GM21619 (cell line): ENCODE results near the gene GET4.

Experiments used
- ATAC-seq: cut with Tn5 transposase; IDR thresholded peaks from one replicate; pipeline ENCODE4 v1.9.1; 2021; ENCODE audit not compliant: unreplicated experiment

GET4 gene

DNA sequence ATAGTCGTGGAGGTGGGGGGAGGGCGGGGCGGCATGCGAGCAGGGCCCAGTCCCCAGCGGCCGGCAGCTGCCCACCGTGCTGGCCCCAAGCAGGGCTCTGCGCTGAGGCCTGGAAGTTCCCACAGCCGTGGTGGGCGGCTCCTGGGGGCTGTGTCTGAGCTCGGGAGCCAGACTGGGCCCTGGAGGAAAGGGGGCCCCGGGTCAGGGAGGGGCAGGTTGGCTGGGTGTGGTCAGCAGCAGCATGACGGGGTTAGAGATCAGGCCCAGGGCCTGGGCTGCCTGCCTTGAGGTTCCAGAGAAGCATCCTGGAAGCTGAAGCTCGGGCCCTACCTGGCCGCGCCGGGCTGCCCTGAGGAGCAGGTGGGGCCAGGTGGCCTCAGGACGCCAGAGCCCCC is 22.1 kb downstream of the GET4 start:
- no peak for ATAC-seq

DNA sequence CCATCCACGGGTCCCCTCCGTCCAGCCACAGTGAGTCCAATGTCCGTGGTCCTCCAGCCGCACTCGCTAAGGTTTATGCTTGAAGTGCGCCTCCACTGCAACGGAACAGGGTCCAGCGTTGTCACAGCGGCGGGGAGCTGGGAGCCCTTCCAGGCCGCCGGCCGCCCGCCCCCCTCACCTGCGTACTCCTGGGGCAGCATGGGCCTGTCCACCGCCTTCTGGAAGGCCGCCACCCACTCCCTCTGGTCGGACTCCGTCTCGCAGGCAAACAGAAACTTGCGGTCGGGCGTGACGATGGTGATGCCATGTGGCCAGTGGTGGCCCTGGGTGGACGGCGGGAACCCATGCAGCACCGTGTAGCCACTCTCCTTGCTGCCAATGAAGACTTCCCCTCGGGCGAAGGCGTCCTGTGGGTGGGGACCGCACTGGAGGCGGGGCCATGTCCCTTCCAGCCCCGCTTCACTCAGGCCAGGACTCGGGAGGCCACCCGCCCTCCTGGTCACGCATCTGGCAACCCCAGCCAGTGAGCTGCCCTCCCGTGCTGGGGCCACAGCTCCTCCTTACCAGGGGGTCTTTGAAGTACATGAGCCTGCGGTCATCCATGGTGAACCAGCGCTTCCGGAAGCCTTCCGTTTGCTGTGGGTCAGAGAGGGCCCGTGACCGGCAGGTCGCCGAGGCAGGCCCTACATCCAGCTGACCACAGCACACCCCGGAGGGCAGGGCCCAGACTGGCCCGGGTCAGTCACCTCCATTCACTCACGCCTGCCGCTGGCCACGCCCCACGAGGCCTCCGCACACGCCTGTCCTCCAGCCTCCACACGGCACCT is 22.7 kb downstream of the GET4 start:
- no peak for ATAC-seq

GRCh38 chr7:899806-900205 is 23.5 kb downstream of the GET4 start:
- no peak for ATAC-seq

- ATAC-seq, result no peak
Observed at GRCh38 chr7:900331-901040, 24.1 kb downstream of the GET4 start.

- no peak for ATAC-seq
Observed at GRCh38 chr7:901041-901387, 24.7 kb downstream of the GET4 start.

DNA sequence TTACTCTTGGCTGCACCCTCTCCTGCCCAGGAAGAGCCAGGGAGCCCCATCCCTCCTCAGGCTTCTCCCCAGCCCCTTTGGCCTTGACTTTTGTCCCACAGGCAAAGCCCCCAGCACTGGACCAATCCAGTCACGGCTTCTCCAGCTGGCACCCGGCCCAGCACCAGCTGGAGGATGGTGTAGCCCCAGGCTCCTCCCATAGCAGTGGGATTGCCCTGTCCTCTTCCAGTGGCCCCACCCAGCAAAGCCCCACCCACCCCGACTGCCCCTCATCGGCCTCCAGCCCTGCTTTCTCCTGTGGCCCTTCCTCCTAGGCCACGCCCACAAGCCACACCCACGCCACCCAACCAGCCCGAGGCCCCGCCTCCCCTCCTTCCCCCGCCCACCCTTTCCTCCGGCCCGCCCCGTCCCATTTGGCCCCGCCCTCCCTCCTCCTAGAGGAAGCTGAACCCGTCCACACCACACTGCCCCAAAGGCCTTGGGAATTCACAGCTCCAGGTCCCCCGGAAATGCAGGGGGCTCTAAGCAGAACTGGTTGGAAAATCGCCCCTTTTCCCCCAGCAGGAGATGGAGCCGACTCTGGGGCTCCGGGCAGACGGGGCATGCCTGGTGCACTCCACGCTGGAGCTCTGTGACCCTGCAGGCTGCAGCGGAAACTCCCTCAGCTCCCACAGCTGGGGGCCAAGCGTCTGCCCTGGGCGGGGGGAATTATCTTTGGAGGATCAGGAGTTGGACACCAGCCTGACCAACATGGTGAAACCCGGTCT is 25.2 kb downstream of the GET4 start:
- ATAC-seq, result no peak

GRCh38 chr7:902996-903395 is 26.6 kb downstream of the GET4 start:
- ATAC-seq, result no peak

DNA sequence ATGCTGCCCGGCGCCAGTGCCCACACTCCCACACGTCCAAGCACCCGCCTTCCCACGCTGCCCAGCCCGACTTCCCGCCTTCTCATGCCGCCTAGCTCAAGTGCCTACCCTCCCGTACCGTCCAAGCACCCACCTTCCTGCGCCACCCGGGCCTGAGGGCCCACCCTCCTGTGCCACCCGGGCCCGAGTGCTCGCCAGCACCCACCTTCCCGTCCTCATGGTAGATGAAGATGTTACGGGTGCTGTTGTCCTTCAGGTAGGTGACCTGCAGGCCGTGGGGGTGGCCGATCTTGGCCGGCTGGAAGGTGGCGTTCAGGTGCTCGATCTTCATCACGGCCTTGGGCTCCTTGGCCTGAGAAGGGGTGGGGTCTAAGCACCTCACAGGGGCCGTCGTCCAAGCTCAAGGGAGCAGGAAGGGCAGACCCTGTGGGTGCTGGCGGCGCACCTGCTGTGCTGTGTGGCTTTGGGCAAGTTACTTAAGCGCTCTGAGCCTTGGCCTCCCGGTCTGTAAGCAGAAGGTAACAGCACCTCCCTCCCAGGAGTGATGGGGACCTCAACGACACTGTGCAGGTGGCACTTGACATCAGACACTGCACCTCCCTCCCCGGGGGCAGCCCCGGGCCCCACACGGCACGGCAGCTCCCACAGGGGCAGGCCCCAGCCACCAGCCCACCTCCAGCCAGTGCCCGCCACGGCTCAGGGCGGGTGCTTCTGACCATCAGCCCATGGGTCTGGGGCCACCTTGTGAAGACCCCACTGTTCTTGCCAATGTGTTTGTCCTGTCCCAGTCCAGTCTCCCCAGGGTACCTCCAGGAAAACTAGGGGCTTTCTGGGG is 27.8 kb downstream of the GET4 start:
- no peak for ATAC-seq

- no peak for ATAC-seq
Observed at GRCh38 chr7:904847-905246, 28.5 kb downstream of the GET4 start.

GRCh38 chr7:906776-907157 is 30.4 kb downstream of the GET4 start:
- no peak for ATAC-seq

DNA sequence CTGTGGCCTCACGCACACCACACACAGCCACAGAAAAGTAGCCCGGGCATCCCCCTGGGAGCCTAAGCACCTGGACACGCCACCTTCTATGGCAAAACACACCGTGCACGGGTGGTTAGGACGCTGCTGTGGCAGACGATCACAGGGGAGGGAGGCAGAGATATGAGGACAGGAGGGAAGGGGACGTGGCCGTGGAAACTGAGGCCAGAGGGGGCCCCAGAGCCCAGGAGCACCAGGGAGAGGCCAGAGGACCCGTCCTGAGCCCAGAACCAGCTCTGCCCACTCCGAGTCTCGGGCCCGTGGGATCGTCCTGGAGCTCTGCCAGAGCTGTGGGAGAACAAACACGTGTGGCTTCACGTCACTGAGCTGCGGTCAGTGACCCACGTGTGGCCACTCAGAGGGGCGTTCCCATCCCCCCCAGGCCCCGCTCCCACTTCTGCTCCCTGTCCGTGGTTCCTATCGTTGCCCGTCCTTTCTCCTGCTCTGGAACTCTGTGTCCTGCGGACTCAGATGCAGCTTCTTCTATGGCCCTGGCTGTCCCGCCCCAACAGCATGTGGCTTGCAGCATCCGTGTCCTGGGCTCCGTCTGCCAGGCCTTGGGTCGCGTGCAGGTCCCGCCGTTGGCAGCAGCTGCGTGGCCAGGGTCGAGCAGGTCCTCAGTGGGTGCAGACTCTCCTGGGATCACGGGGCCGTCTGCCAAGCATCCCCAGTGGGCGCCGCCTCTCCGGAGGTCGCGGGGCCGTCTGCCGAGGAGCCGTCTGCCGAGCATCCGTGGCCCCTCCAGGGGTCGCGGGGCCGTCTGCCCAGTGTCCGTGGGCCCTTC is 31.0 kb downstream of the GET4 start:
- ATAC-seq, result no peak

DNA sequence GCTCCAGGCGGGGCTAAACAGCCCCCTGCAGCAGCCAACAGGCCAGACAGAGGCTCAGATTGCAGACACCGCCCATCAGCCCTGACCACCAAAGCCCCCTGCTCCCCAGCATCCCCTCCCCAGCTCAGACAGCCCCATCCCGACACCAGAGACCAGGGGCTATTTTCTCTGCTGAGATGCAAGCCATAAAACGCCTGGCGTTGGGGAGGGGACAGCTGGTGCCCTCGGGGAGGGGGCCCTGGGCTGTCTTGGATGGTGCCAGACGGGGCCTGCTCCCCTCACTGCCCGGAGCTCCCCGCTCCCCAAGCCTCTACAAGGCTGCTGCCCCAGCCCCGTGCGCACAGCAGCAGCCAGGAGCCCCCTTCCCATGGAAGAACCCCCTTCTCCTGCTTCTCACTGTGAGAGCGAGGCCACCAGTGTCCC is 31.8 kb downstream of the GET4 start:
- no peak for ATAC-seq

GRCh38 chr7:908591-909357 is 32.4 kb downstream of the GET4 start:
- peak; percentile 57 for ATAC-seq

GRCh38 chr7:909358-910329 is 33.3 kb downstream of the GET4 start:
- ATAC-seq, result no peak

GRCh38 chr7:910441-910861 is 34.1 kb downstream of the GET4 start:
- no peak for ATAC-seq

DNA sequence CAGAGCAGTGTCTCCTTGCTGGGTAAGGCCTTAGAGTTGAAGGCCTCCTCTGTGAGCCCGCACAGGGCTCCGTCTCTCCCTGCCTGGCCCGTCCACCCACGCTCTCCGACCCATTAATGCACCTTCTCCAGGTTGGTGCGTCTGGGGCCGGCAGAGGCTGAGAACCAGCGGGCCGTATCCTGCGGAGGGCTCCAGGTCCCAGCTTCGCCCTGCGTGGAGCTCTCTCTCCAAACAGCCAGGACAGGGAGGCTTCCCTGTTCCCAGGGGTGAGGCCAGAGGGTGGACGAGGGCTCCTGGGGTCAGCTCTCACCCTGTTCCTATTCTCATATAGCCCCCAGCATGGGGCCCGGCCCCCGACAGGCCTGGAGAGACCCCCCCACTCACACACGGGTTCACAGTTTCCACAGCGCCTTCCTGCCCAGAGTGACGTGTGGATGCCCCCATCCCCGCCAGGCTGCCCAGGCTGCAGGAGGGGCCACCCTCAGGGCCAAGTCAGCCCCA is 34.6 kb downstream of the GET4 start:
- ATAC-seq, result no peak

DNA sequence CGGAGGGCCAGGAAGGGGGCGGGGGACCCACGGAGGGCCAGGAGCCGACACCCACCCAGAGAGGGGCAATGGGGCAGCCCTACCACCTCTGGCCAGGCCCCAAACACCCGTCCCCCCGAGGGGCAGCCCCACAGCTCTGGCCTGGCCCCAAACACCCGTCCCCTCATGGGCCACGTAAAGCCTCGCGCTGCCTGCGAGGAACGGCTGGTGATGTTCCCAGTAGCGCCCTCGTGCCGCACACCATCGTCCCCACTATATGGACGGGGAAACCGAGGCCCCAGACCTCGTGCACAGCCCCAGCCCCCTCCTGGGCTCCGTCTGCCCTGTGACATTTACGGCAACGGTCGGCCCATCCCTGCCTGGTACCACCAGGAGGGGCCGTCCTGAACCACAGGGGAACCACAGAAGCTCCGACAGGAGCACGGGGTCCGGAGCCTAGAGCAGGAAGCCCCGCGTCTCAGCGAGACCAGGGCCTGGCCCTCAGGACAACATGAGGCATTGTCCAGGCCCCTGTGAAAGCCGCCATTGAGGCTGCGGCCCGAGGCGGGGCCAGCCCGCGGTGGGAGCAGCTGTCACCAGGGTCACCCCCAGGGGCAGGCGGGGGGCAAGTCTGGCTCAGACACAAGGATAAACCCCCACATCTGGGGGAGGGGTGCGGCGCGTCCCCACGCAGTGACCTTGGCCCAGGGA is 35.6 kb downstream of the GET4 start:
- no peak for ATAC-seq
